ENCODE results near the gene KPNA6. TPM values are rescaled to one million over a fixed set of nuclear protein-coding genes. Genes with fewer than 3 reads are reported as not detected.

Gene KPNA6
- total and polyA plus RNA-seq, 2 of the 4 experiments (the other 2 are of a cell fraction) = 27.0 to 50.7 TPM

- H3K27me3 ChIP-seq (ENCODE audit: control insufficient read depth, insufficient read depth, low read length) = no peaks in the 10 kb centered on the region
- H2AK9ac ChIP-seq (replicated peaks; ENCODE audit: low read depth, low read length, poor library complexity) = no peak overlapping the region
- H2AFZ ChIP-seq (replicated peaks; ENCODE audit: low read length, poor library complexity) = no peak overlapping the region
- peak overlapping the region; percentile 34; the same call in 1 of the 2 replicates for H3K14ac ChIP-seq (replicated peaks; ENCODE audit: low read depth, low read length)
- no peak overlapping the region for H3K4ac ChIP-seq (ENCODE audit: low read depth, low read length)
- H3K9ac ChIP-seq (ENCODE audit: low read depth, low read length) = no peak overlapping the region
- ChIA-PET POLR2A (ENCODE audit: unreplicated experiment) (interaction anchor here (0.5 kb wide), 1 partner anchor 150 kb away, joined by 5 read pairs; no protein-coding TSS in a partner anchor), CTCF (interaction anchor here (1.0 kb wide), 1 partner anchor 97 kb away, joined by 3 read pairs; no protein-coding TSS in a partner anchor)
- no peak overlapping the region for H4K91ac ChIP-seq (ENCODE audit: insufficient read depth, low read depth, low read length)
- H3K18ac ChIP-seq (ENCODE audit: low read depth, low read length) = no peak overlapping the region
- H2BK15ac ChIP-seq (ENCODE audit: low read depth, low read length) = no peak overlapping the region
- TF ChIP-seq POLR2A (IDR thresholded peaks at IDR 0.05; ENCODE audit: low read depth, low read length) (no peak), RAD21 (IDR thresholded peaks at IDR 0.05; ENCODE audit: low read length) (no peak), BHLHE40 (IDR thresholded peaks at IDR 0.05; ENCODE audit: low read depth, low read length) (no peak), RCOR1 (IDR thresholded peaks at IDR 0.05; ENCODE audit: insufficient replicate concordance, low read length) (no peak), SMC3 (IDR thresholded peaks at IDR 0.05; ENCODE audit: low read depth, low read length) (no peak), NFE2L2 (IDR thresholded peaks at IDR 0.05; ENCODE audit: low read depth, low read length) (no peak), RFX5 (IDR thresholded peaks at IDR 0.05; ENCODE audit: low read depth, low read length) (no peak), FOS (IDR thresholded peaks at IDR 0.05; ENCODE audit: low read depth, low read length) (no peak), CHD1 (IDR thresholded peaks at IDR 0.05; ENCODE audit: low read depth, low read length) (no peak), MAZ (IDR thresholded peaks at IDR 0.05; ENCODE audit: borderline replicate concordance, low read depth, low read length) (no peak), CEBPB (IDR thresholded peaks at IDR 0.05; ENCODE audit: low read depth, low read length) (no peak), MAFK (IDR thresholded peaks at IDR 0.05; ENCODE audit: low read depth, low read length) (no peak), MXI1 (IDR thresholded peaks at IDR 0.05; ENCODE audit: borderline replicate concordance, low read depth, low read length) (no peak)
- TF ChIP-seq, protein P1, sequence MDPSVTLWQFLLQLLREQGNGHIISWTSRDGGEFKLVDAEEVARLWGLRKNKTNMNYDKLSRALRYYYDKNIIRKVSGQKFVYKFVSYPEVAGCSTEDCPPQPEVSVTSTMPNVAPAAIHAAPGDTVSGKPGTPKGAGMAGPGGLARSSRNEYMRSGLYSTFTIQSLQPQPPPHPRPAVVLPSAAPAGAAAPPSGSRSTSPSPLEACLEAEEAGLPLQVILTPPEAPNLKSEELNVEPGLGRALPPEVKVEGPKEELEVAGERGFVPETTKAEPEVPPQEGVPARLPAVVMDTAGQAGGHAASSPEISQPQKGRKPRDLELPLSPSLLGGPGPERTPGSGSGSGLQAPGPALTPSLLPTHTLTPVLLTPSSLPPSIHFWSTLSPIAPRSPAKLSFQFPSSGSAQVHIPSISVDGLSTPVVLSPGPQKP (IDR thresholded peaks at IDR 0.05; ENCODE audit: borderline replicate concordance, low read depth, low read length) = no peak
- TF ChIP-seq, protein P2, sequence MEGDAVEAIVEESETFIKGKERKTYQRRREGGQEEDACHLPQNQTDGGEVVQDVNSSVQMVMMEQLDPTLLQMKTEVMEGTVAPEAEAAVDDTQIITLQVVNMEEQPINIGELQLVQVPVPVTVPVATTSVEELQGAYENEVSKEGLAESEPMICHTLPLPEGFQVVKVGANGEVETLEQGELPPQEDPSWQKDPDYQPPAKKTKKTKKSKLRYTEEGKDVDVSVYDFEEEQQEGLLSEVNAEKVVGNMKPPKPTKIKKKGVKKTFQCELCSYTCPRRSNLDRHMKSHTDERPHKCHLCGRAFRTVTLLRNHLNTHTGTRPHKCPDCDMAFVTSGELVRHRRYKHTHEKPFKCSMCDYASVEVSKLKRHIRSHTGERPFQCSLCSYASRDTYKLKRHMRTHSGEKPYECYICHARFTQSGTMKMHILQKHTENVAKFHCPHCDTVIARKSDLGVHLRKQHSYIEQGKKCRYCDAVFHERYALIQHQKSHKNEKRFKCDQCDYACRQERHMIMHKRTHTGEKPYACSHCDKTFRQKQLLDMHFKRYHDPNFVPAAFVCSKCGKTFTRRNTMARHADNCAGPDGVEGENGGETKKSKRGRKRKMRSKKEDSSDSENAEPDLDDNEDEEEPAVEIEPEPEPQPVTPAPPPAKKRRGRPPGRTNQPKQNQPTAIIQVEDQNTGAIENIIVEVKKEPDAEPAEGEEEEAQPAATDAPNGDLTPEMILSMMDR (conservative IDR thresholded peaks at IDR 0.05; ENCODE audit: low read depth, low read length) = no peak
- TF ChIP-seq, protein P3, sequence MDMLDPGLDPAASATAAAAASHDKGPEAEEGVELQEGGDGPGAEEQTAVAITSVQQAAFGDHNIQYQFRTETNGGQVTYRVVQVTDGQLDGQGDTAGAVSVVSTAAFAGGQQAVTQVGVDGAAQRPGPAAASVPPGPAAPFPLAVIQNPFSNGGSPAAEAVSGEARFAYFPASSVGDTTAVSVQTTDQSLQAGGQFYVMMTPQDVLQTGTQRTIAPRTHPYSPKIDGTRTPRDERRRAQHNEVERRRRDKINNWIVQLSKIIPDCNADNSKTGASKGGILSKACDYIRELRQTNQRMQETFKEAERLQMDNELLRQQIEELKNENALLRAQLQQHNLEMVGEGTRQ (IDR thresholded peaks at IDR 0.05; ENCODE audit: low read depth, low read length) = no peak
- H4K8ac ChIP-seq (ENCODE audit: low read depth in 2 of 2, low read length in 2 of 2) = no peak overlapping the region
- H2BK5ac ChIP-seq (ENCODE audit: low read depth, low read length, poor library complexity, severe bottlenecking) = no peak overlapping the region
- ATAC-seq (ENCODE audit: low read depth) (no peak), DNase-seq (no peak)
- H3K4me1 ChIP-seq (ENCODE audit: control insufficient read depth, insufficient read depth, low read length) = peaks cover 14% of the 10 kb centered on the region
- no peak overlapping the region for H2BK120ac ChIP-seq (ENCODE audit: low read depth, low read length)
- H2AK5ac ChIP-seq (ENCODE audit: low read depth, low read length) = no peak overlapping the region
- no peak overlapping the region for H3K4me3 ChIP-seq (ENCODE audit: insufficient read depth, low read depth, low read length)
- no peak overlapping the region for H4K5ac ChIP-seq (ENCODE audit: low read depth, low read length)
- H2BK20ac ChIP-seq (ENCODE audit: low read depth, low read length) = no peak overlapping the region
- peaks cover 48% of the 10 kb centered on the region for H3K36me3 ChIP-seq (ENCODE audit: control insufficient read depth, insufficient read depth, low read length)
- no peak overlapping the region for H3K23ac ChIP-seq (ENCODE audit: low read depth, low read length)
- no peak overlapping the region for H3K27ac ChIP-seq (ENCODE audit: insufficient read depth, low read length)
- H3K4me2 ChIP-seq (ENCODE audit: low read depth, low read length) = no peak overlapping the region
- in situ Hi-C loops (cut with MboI; ENCODE audit: low sequenced_read_pairs) (no loop called here), intact Hi-C loops (cut with micrococcal nuclease) (loop anchor here (10.0 kb wide), 1 partner anchor 266 kb away; no protein-coding TSS in a partner anchor), dilution Hi-C loops (cut with HindIII; ENCODE audit: low sequenced_read_pairs, unreplicated experiment) (no loop called here)
- H3K9me3 ChIP-seq (ENCODE audit: control insufficient read depth, insufficient read depth, low read length) = no peaks in the 10 kb centered on the region
- H3K79me1 ChIP-seq (ENCODE audit: low read depth in 1 of 2, low read length in 2 of 2) = peaks cover 17 to 64% of the 10 kb centered on the region in 2 experiments
- H3K56ac ChIP-seq (ENCODE audit: extremely low read depth, insufficient read depth, low read length) = no peak overlapping the region
- H3K9me1 ChIP-seq (ENCODE audit: insufficient read depth, low read length) = peaks cover 14% of the 10 kb centered on the region
- no TSS peak for BruUV-seq (replicated peaks)
- peaks cover 32% of the 10 kb centered on the region for H4K20me1 ChIP-seq (ENCODE audit: insufficient read depth, low read length)
Observed at GRCh38 chr1:32060914-32061313, 46.9 kb upstream of the KPNA6 start.

All from IMR-90 (cell line).